Measurements from ENCODE around the gene EBF4. TPM values are rescaled to one million over a fixed set of nuclear protein-coding genes. Genes with fewer than 3 reads are reported as not detected.
"Not testable (repeated sequence)": the region's sequence is repeated elsewhere in the genome, so short reads cannot be mapped to it uniquely, and the experiment has no call there.

Gene EBF4
- total and polyA plus RNA-seq, 2 donors (not counting 1 experiment from before 2014, with no cell fraction given): 0.81 to 5.0 TPM

- H2AFZ ChIP-seq (ENCODE audit: insufficient read depth, low read depth, low read length, poor library complexity, severe bottlenecking): no peak overlapping the region
- WGBS (ENCODE audit: insufficient coverage): 80% methylated on average over 13 of the region's 13 CpGs
- no peaks in the 10 kb centered on the region for H4K20me1 ChIP-seq (ENCODE audit: control insufficient read depth, insufficient read depth, low read length, poor library complexity, severe bottlenecking)
- DNase-seq (no peak), ATAC-seq (ENCODE audit: low read depth) (no peak)
- no peaks in the 10 kb centered on the region for H3K79me2 ChIP-seq (ENCODE audit: control insufficient read depth, insufficient read depth, low read length)
- H3K4me3 ChIP-seq (ENCODE audit: control extremely low read depth in 1 of 5, extremely low read depth in 1 of 5, insufficient read depth in 1 of 5, low read depth in 2 of 5, low read length in 4 of 5): no peak overlapping the region
- peaks cover 17% of the 10 kb centered on the region for H3K4me1 Mint-ChIP-seq
- H3K9me3 ChIP-seq (ENCODE audit: control extremely low read depth in 1 of 3, control insufficient read depth in 2 of 3, insufficient read depth in 1 of 3, low read length in 2 of 3): peaks cover 0 to 15% (median 0%) of the 10 kb centered on the region in 3 donors
- H3K27ac Mint-ChIP-seq: no peak overlapping the region
- peaks cover 12 to 14% of the 10 kb centered on the region in 2 donors for H3K4me1 ChIP-seq (ENCODE audit: control insufficient read depth in 2 of 2, insufficient read depth in 2 of 2, low read length in 2 of 2)
- H3K4me3 Mint-ChIP-seq: peak overlapping the region; percentile 42
- H3K27me3 Mint-ChIP-seq: peaks cover 61% of the 10 kb centered on the region
- H3K27me3 ChIP-seq (replicated peaks in 1 of 4; ENCODE audit: control extremely low read depth in 1 of 4, control insufficient read depth in 3 of 4, insufficient read depth in 4 of 4, low read length in 3 of 4): peaks cover 0 to 61% (median 27%) of the 10 kb centered on the region in 4 experiments
- no peaks in the 10 kb centered on the region for H3K36me3 ChIP-seq (replicated peaks in 1 of 2; ENCODE audit: control extremely low read depth in 1 of 2, control insufficient read depth in 1 of 2, extremely low read depth in 1 of 2, insufficient read depth in 2 of 2, low read length in 1 of 2)
- no peak overlapping the region for H3K27ac ChIP-seq (ENCODE audit: low read length in 2 of 2)
- no peak overlapping the region for H3K4me2 ChIP-seq (replicated peaks; ENCODE audit: low read depth, low read length, poor library complexity, severe bottlenecking)
- no peak overlapping the region for H3K9ac ChIP-seq (ENCODE audit: low read length)
- ChIA-PET CTCF (no interaction called here), POLR2A (no interaction called here)
- TF ChIP-seq CTCF (IDR thresholded peaks at IDR 0.05) (no peak), EZH2 (IDR thresholded peaks at IDR 0.05; ENCODE audit: borderline replicate concordance, insufficient read depth, low read depth, low read length, poor library complexity, severe bottlenecking) (no peak)
- intact Hi-C loops (cut with micrococcal nuclease): no loop called here
- no peaks in the 10 kb centered on the region for H3K9me3 Mint-ChIP-seq (ENCODE audit: insufficient read depth)
Measured at GRCh38 chr20:2695206-2695983, 2.8 kb downstream of the EBF4 start.

GRCh38 chr20:2695984-2696525, 3.5 kb downstream of the EBF4 start:
- H3K4me3 ChIP-seq (ENCODE audit: control extremely low read depth in 1 of 5, extremely low read depth in 1 of 5, insufficient read depth in 1 of 5, low read depth in 2 of 5, low read length in 4 of 5); DNase-seq; H3K36me3 ChIP-seq (replicated peaks in 1 of 2; ENCODE audit: control extremely low read depth in 1 of 2, control insufficient read depth in 1 of 2, extremely low read depth in 1 of 2, insufficient read depth in 2 of 2, low read length in 1 of 2); H4K20me1 ChIP-seq (ENCODE audit: control insufficient read depth, insufficient read depth, low read length, poor library complexity, severe bottlenecking); H3K27ac Mint-ChIP-seq; H3K4me3 Mint-ChIP-seq; H3K79me2 ChIP-seq (ENCODE audit: control insufficient read depth, insufficient read depth, low read length); intact Hi-C loops (cut with micrococcal nuclease); POLR2A ChIA-PET; H3K4me2 ChIP-seq (replicated peaks; ENCODE audit: low read depth, low read length, poor library complexity, severe bottlenecking); H3K9me3 Mint-ChIP-seq (ENCODE audit: insufficient read depth); H3K9ac ChIP-seq (ENCODE audit: low read length); ATAC-seq (ENCODE audit: low read depth); H3K27ac ChIP-seq (ENCODE audit: low read length in 2 of 2); CTCF ChIA-PET; H2AFZ ChIP-seq (ENCODE audit: insufficient read depth, low read depth, low read length, poor library complexity, severe bottlenecking): not testable (repeated sequence)
- H3K27me3 Mint-ChIP-seq: peaks cover 58% of the 10 kb centered on the region
- Histone ChIP-seq H3K9me3 (ENCODE audit: control extremely low read depth in 1 of 3, control insufficient read depth in 2 of 3, insufficient read depth in 1 of 3, low read length in 2 of 3) (peaks cover 0 to 15% (median 0%) of the 10 kb centered on the region in 3 donors), H3K27me3 (replicated peaks in 1 of 4; ENCODE audit: control extremely low read depth in 1 of 4, control insufficient read depth in 3 of 4, insufficient read depth in 4 of 4, low read length in 3 of 4) (peaks cover 0 to 60% (median 28%) of the 10 kb centered on the region in 4 experiments), H3K4me1 (ENCODE audit: control insufficient read depth in 2 of 2, insufficient read depth in 2 of 2, low read length in 2 of 2) (peaks cover 12 to 14% of the 10 kb centered on the region in 2 donors)
- 100% methylated on average over 2 of the region's 12 CpGs for WGBS (ENCODE audit: insufficient coverage)
- peaks cover 14% of the 10 kb centered on the region for H3K4me1 Mint-ChIP-seq
